Trophoblast cell (in vitro differentiated cells and primary cell): ENCODE measurements around the gene RNF114.
A peak's percentile ranks its signal among the peaks of the same experiment; 100 is the strongest.
"Not testable (repeated sequence)": the region's sequence is repeated elsewhere in the genome, so short reads cannot be mapped to it uniquely, and the experiment has no call there.

ENCODE experiments used
- DNase-seq, 2 donors: peaks; one replicate each; pipeline ENCODE4 v3.0.0-alpha.2; 2016
- H2AFZ ChIP-seq: 2 replicates; pipeline ENCODE4 v1.6.1; 2013; ENCODE audit warnings: low read length, moderate library complexity, mild to moderate bottlenecking; ENCODE audit not compliant: insufficient read depth, poor library complexity
- H2AK5ac ChIP-seq: 2 replicates; pipeline ENCODE4 v1.6.1; 2013; ENCODE audit warnings: mild to moderate bottlenecking, low read length
- H2BK120ac ChIP-seq: 2 replicates; pipeline ENCODE4 v1.6.1; 2013; ENCODE audit warnings: low read length, mild to moderate bottlenecking, moderate library complexity; ENCODE audit not compliant: insufficient read depth, poor library complexity
- H2BK12ac ChIP-seq: 2 replicates; pipeline ENCODE4 v1.6.1; 2013; ENCODE audit warnings: mild to moderate bottlenecking, low read length, moderate library complexity
- H2BK5ac ChIP-seq: 2 replicates; pipeline ENCODE4 v1.6.1; 2013; ENCODE audit warnings: low read length, low read depth, moderate library complexity, mild to moderate bottlenecking; ENCODE audit not compliant: poor library complexity
- H3K14ac ChIP-seq: 2 replicates; pipeline ENCODE4 v1.6.1; 2013; ENCODE audit warnings: mild to moderate bottlenecking, low read length
- H3K18ac ChIP-seq: 2 replicates; pipeline ENCODE4 v1.6.1; 2013; ENCODE audit warnings: mild to moderate bottlenecking, low read length
- H3K23ac ChIP-seq: 2 replicates; pipeline ENCODE4 v1.6.1; 2013; ENCODE audit warnings: low read length
- H3K27ac ChIP-seq: 2 replicates; pipeline ENCODE4 v1.5.1; 2013; ENCODE audit warnings: low read depth, mild to moderate bottlenecking, inconsistent platforms, low read length, moderate library complexity
- H3K27me3 ChIP-seq: 2 replicates; pipeline ENCODE4 v1.6.1; 2013; ENCODE audit warnings: inconsistent platforms, mild to moderate bottlenecking, low read length, moderate library complexity; ENCODE audit not compliant: insufficient read depth
- H3K36me3 ChIP-seq, 2 experiments: 1 replicate in 1 of 2; 2 replicates in 1 of 2; pipeline ENCODE4 v1.6.1; 2013; ENCODE audit warnings: low read length in 2 of 2, mild to moderate bottlenecking in 2 of 2, moderate library complexity in 1 of 2; ENCODE audit not compliant: insufficient read depth in 2 of 2, control insufficient read depth in 1 of 2
- H3K4ac ChIP-seq: 2 replicates; pipeline ENCODE4 v1.6.1; 2013; ENCODE audit warnings: low read depth, mild to moderate bottlenecking, low read length, moderate library complexity
- H3K4me1 ChIP-seq, 2 experiments: 1 replicate in 1 of 2; 2 replicates in 1 of 2; pipeline ENCODE4 v1.6.1; 2013; ENCODE audit warnings: low read length in 2 of 2, mild to moderate bottlenecking in 2 of 2, moderate library complexity in 1 of 2; ENCODE audit not compliant: insufficient read depth in 2 of 2, control insufficient read depth in 1 of 2
- H3K4me2 ChIP-seq: 2 replicates; pipeline ENCODE4 v1.6.1; 2013; ENCODE audit warnings: inconsistent platforms, mild to moderate bottlenecking, low read length, moderate library complexity
- H3K4me3 ChIP-seq: 2 replicates; pipeline ENCODE4 v1.5.1; 2013; ENCODE audit warnings: mild to moderate bottlenecking, low read depth, low read length, inconsistent platforms
- H3K79me1 ChIP-seq: one replicate; pipeline ENCODE4 v1.6.1; 2013; ENCODE audit warnings: low read length
- H3K79me2 ChIP-seq: 2 replicates; pipeline ENCODE4 v1.6.1; 2013; ENCODE audit warnings: low read length, mild to moderate bottlenecking; ENCODE audit not compliant: control insufficient read depth, insufficient read depth, poor library complexity
- H3K9ac ChIP-seq: 2 replicates; pipeline ENCODE4 v1.6.1; 2013; ENCODE audit warnings: mild to moderate bottlenecking, low read length
- H3K9me3 ChIP-seq: 2 replicates; pipeline ENCODE4 v1.6.1; 2013; ENCODE audit warnings: low read depth, mild to moderate bottlenecking, control low read depth, inconsistent platforms, low read length; ENCODE audit not compliant: insufficient read depth
- H4K12ac ChIP-seq: 2 replicates; pipeline ENCODE4 v1.6.1; 2013; ENCODE audit warnings: low read depth, mild to moderate bottlenecking, low read length, moderate library complexity
- H4K8ac ChIP-seq: 2 replicates; pipeline ENCODE4 v1.6.1; 2013; ENCODE audit warnings: low read depth, mild to moderate bottlenecking, low read length, moderate library complexity
- H4K91ac ChIP-seq: one replicate; pipeline ENCODE4 v1.6.1; 2013; ENCODE audit warnings: low read depth, mild to moderate bottlenecking, low read length, moderate library complexity
- WGBS: extraction: QIAGEN DNeasy Blood & Tissue Kit; methylation state at CpG from one replicate; pipeline ENCODE4 v1.1.7; 2013; ENCODE audit warnings: missing lambda C conversion rate; ENCODE audit not compliant: insufficient read length, insufficient coverage; ENCODE audit errors: extremely low coverage; 5-methylcytosine and 5-hydroxymethylcytosine counted together

RNF114 gene

GRCh38 chr20:49976542-49976941 is 40.3 kb downstream of the RNF114 start:
- H3K27ac ChIP-seq, result no peak overlapping the region
- no CpG with 5 or more reads among the region's 2 CpGs for WGBS

DNA sequence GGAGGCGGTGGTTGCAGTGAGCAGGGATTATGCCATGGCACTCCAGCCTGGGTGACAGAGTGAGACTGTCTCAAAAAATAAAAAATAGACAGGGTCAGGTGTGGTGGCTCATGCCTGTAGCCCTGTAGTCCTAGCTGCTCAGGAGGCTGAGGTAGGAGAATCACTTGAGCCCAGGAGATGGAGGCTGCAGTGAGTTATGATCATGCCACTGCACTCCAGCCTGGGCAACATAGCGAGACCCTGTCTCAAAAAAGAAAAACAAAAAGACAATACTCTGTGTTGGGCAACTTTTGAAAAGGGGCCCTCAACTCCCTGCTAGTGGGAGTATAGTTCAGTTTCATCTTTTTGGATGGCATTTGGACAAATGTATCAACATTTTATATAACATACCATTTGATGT is 41.5 kb downstream of the RNF114 start:
- not testable (repeated sequence) for DNase-seq, H3K4me3 ChIP-seq, H3K9ac ChIP-seq, H3K23ac ChIP-seq, H2AFZ ChIP-seq, H3K27me3 ChIP-seq, H3K4me2 ChIP-seq, H3K4me1 ChIP-seq, H4K91ac ChIP-seq, H4K8ac ChIP-seq, H2BK5ac ChIP-seq, H3K79me2 ChIP-seq, H3K79me1 ChIP-seq, H3K27ac ChIP-seq, H4K12ac ChIP-seq, H2BK120ac ChIP-seq, H3K14ac ChIP-seq, H3K18ac ChIP-seq, H3K36me3 ChIP-seq, H2BK12ac ChIP-seq, H2AK5ac ChIP-seq, H3K4ac ChIP-seq, H3K9me3 ChIP-seq
- no CpG with 5 or more reads among the region's 2 CpGs for WGBS

More at GRCh38 chr20:49976542-49976941, 40.3 kb downstream of the RNF114 start:
- no peaks in the 10 kb centered on the region for H3K79me2 ChIP-seq
- H3K14ac ChIP-seq, result no peak overlapping the region
- no peak overlapping the region for H3K4me2 ChIP-seq
- H4K12ac ChIP-seq, result no peak overlapping the region
- H4K8ac ChIP-seq, result no peak overlapping the region
- H2BK120ac ChIP-seq, result no peak overlapping the region
- no peak overlapping the region for H2AK5ac ChIP-seq
- H3K23ac ChIP-seq, result no peak overlapping the region
- no peak overlapping the region for H2BK5ac ChIP-seq
- no peak overlapping the region for H2BK12ac ChIP-seq
- H3K18ac ChIP-seq, result no peak overlapping the region
- H3K4ac ChIP-seq, result no peak overlapping the region
- peaks cover 4% of the 10 kb centered on the region for H3K79me1 ChIP-seq
- H3K36me3 ChIP-seq, result no peaks in the 10 kb centered on the region
- H3K27me3 ChIP-seq, result no peaks in the 10 kb centered on the region
- no peak overlapping the region for H3K9ac ChIP-seq
- peaks cover 0 to 5% of the 10 kb centered on the region in 2 experiments for H3K4me1 ChIP-seq
- no peak overlapping the region for H2AFZ ChIP-seq
- no peaks in the 10 kb centered on the region for H3K9me3 ChIP-seq
- DNase-seq, result no peak
- H4K91ac ChIP-seq, result no peak overlapping the region
- no peak overlapping the region for H3K4me3 ChIP-seq

- Histone ChIP-seq H3K27me3 (no peaks in the 10 kb centered on the region), H3K79me2 (peaks cover 5% of the 10 kb centered on the region), H3K27ac (no peak overlapping the region), H3K9ac (no peak overlapping the region), H3K23ac (no peak overlapping the region), H2AK5ac (no peak overlapping the region), H3K4me1 (peaks cover 8 to 12% of the 10 kb centered on the region in 2 experiments), H2BK5ac (no peak overlapping the region), H2BK120ac (no peak overlapping the region), H4K12ac (no peak overlapping the region), H3K79me1 (peaks cover 14% of the 10 kb centered on the region), H2BK12ac (no peak overlapping the region), H3K18ac (no peak overlapping the region), H3K36me3 (peaks cover 0 to under 1% of the 10 kb centered on the region in 2 experiments), H3K9me3 (no peaks in the 10 kb centered on the region), H3K4me2 (no peak overlapping the region), H4K8ac (no peak overlapping the region), H2AFZ (no peak overlapping the region), H3K4me3 (no peak overlapping the region), H4K91ac (no peak overlapping the region), H3K14ac (no peak overlapping the region), H3K4ac (no peak overlapping the region)
- DNase-seq, result no peak
- no CpG with 5 or more reads among the region's 3 CpGs for WGBS
These were observed 42.5 kb downstream of the RNF114 start for GRCh38 chr20:49978685-49979029.

DNA sequence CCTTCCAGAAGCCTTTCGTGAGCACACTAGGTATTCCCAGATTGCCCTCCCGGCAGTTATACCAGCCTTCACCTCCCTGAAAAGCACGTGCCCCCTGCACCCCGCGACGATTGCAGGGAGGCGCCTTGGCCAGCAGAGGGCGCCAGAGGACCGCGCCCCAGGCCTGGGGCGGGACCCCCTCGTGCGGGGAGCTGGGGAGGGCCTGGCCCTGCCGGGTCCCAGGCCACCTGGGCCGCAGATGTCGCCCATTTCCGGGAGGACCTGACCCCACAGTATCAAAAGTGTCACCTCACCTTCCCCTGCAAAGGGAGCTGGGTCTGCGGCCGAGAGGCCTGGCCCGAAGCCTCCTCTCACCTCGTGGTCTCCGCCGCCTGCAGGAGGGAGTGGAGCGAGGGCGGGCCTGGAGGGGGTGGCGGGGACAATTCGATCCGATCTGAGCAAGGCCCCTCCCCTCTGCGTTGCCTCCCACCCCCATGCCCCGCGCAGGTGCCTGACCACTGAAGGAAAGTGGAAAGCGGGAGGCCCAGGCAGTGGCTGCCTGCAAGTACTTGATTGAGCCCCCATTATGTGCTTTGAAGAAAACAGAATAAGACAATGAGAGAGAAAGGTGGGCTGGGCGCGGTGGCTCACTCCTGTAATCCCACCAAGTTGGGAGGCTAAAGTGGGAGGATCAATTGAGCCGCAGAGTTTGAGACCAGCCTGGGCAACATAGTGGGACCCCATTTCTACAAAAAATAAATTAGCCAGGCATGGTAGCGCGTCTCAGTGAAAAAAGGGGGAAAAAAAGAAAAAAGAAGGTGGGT is 43.0 kb downstream of the RNF114 start:
- WGBS, result no CpG with 5 or more reads among the region's 37 CpGs

More for the DNA sequence above, 43.0 kb downstream of the RNF114 start:
- H3K18ac ChIP-seq, result peak overlapping the region; percentile 76
- no peak overlapping the region for H3K27ac ChIP-seq
- H3K14ac ChIP-seq, result peak overlapping the region; percentile 79
- no peaks in the 10 kb centered on the region for H3K27me3 ChIP-seq
- H4K8ac ChIP-seq, result peak overlapping the region; percentile 77
- peaks cover 11% of the 10 kb centered on the region for H3K79me2 ChIP-seq
- H4K91ac ChIP-seq, result peak overlapping the region; percentile 91
- H3K79me1 ChIP-seq, result peaks cover 18% of the 10 kb centered on the region
- H3K4me3 ChIP-seq, result peak overlapping the region; percentile 65
- H3K4me2 ChIP-seq, result peak overlapping the region; percentile 88
- peaks cover 12 to 16% of the 10 kb centered on the region in 2 experiments for H3K4me1 ChIP-seq
- H3K9me3 ChIP-seq, result no peaks in the 10 kb centered on the region
- peak overlapping the region; percentile 88 for H2BK120ac ChIP-seq
- H2BK12ac ChIP-seq, result peak overlapping the region; percentile 89
- peak overlapping the region; percentile 65 for H3K4ac ChIP-seq
- H3K36me3 ChIP-seq, result peaks cover 6% of the 10 kb centered on the region in 2 experiments
- H4K12ac ChIP-seq, result peak overlapping the region; percentile 70
- peak overlapping the region; percentile 93 for H2AFZ ChIP-seq
- peak in 1 of 2 donors; percentile 68 for DNase-seq
- H3K23ac ChIP-seq, result no peak overlapping the region
- H2BK5ac ChIP-seq, result peak overlapping the region; percentile 78
- H3K9ac ChIP-seq, result no peak overlapping the region
- H2AK5ac ChIP-seq, result no peak overlapping the region
